Psoas muscle (tissue), 8 donors: ENCODE results near the gene ADARB1. TPM values are rescaled to one million over a fixed set of nuclear protein-coding genes. Genes with fewer than 3 reads are reported as not detected.

Source experiments
- ATAC-seq, 4 donors: fragments of 200-7000 bp; cut with Tn5 transposase; one replicate each; pipeline ENCODE4 v1.9.1; 2020; ENCODE audit warnings: moderate library complexity in 3 of 4, mild to moderate bottlenecking in 2 of 4
- DNase-seq, 2 donors: peaks; one replicate each; pipeline ENCODE4 v3.0.0-alpha.2; 2020
- H3K27ac ChIP-seq: fragments of 200-600 bp; one replicate; pipeline ENCODE4 v1.8.0; 2022
- H3K27me3 ChIP-seq, 3 donors: fragments of 200-600 bp in 1 of 3; one replicate each; pipeline versions ENCODE4 v1.6.1 to v1.8.0; 2013 to 2022; ENCODE audit warnings: low read length in 2 of 3, mild to moderate bottlenecking in 2 of 3, moderate library complexity in 1 of 3; ENCODE audit not compliant: insufficient read depth in 3 of 3
- H3K36me3 ChIP-seq, 2 donors: fragments of 200-600 bp in 1 of 2; one replicate each; pipeline versions ENCODE4 v1.6.1 to v1.8.0; 2013 to 2022; ENCODE audit warnings: low read depth in 1 of 2, mild to moderate bottlenecking in 1 of 2, moderate library complexity in 1 of 2; ENCODE audit not compliant: insufficient read depth in 1 of 2
- H3K4me1 ChIP-seq: fragments of 200-600 bp; one replicate; pipeline ENCODE4 v1.8.0; 2022
- H3K4me3 ChIP-seq: fragments of 200-600 bp; one replicate; pipeline ENCODE4 v1.8.0; 2022; ENCODE audit warnings: mild to moderate bottlenecking
- H3K9me3 ChIP-seq: fragments of 200-600 bp; one replicate; pipeline ENCODE4 v1.8.0; 2022
- CTCF ChIP-seq: fragments of 200-600 bp; IDR thresholded peaks from one replicate; pipeline ENCODE4 v1.8.0; 2022; ENCODE audit warnings: antibody characterized with exemption
- WGBS, 3 donors: extraction: QIAGEN DNeasy Blood & Tissue Kit; methylation state at CpG; one replicate each; pipeline versions ENCODE4 v1.1.6 to v1.1.7; 2013; 5-methylcytosine and 5-hydroxymethylcytosine counted together
- intact Hi-C, 2 donors: fragments of 100-400 bp; cut with DNase I; formaldehyde crosslinking; loops; one replicate each; pipeline versions ENCODE4 v1.11.0 to v1.14.2; 2022
- polyA plus RNA-seq, 3 donors: library from polyadenylated mRNA; stranded (reverse); fragments of 200-250 nt; gene quantifications; one replicate each; pipeline ENCODE4 v1.2.3, GENCODE V29; 2013
- total RNA-seq, 4 donors: library from RNA; stranded (reverse); fragmentation: NEBNext Ultra II Directional in 2 of 4; extraction: Animal tissue kit (Norgen Biotek cat#: 25700) in 2 of 4; gene quantifications; one replicate each; pipeline versions ENCODE4 v1.2.1 to v1.2.4, GENCODE V29; 2021 to 2023
- donor health status: healthy with polysubstance abuse.
- donor health status: DM: no; HTN: no; CAD: no; lungs with moderate emphysema.
- donor health status: Bipolar disorder and iron deficiency.
- donor health status: healthy.
- donor health status: DM: yes; HTN: yes; CAD: no.
- donor health status: DM: no; HTN: no; CAD: no.
- donor health status: DM: no; HTN: no; CAD: no.
- donor health status: DM: yes; HTN: yes; CAD: no.

The ADARB1 gene
- total and polyA plus RNA-seq, 7 donors = 3.8 to 22.7 (median 6.9) TPM

- Histone ChIP-seq H3K27me3 (no peaks in the 10 kb centered on the region), H3K4me3 (no peak overlapping the region), H3K9me3 (no peaks in the 10 kb centered on the region), H3K4me1 (no peaks in the 10 kb centered on the region), H3K36me3 (peaks cover 0 to 72% of the 10 kb centered on the region in 2 donors), H3K27ac (no peak overlapping the region)
- no peak for TF ChIP-seq CTCF
- WGBS, 3 donors = 95 to 96% (median 96%) methylated on average over 36 of the region's 36 CpGs
- ATAC-seq = no peak
- intact Hi-C loops = loop anchor here in 1 of 2 donors (5.0 kb wide), 1 partner anchor 1229 kb away; no protein-coding TSS in a partner anchor
- DNase-seq = peak in 1 of 2 donors; percentile 48
These were observed 191.5 kb downstream of the ADARB1 start for GRCh38 chr21:45265721-45266517.

- peaks cover 0 to 80% of the 10 kb centered on the region in 2 donors for H3K36me3 ChIP-seq
- intact Hi-C loops = loop anchor here in 1 of 2 donors (5.0 kb wide), 1 partner anchor 1229 kb away; no protein-coding TSS in a partner anchor
- H3K27me3 ChIP-seq = no peaks in the 10 kb centered on the region
- 90 to 92% (median 91%) methylated on average over 41 of the region's 41 CpGs for WGBS, 3 donors
- TF ChIP-seq CTCF = no peak
- H3K9me3 ChIP-seq = no peaks in the 10 kb centered on the region
- H3K27ac ChIP-seq = no peak overlapping the region
- no peak for DNase-seq
- no peak overlapping the region for H3K4me3 ChIP-seq
- no peak for ATAC-seq
- no peaks in the 10 kb centered on the region for H3K4me1 ChIP-seq
These were observed 192.4 kb downstream of the ADARB1 start for GRCh38 chr21:45266518-45267389.

GRCh38 chr21:45267390-45267760, 193.0 kb downstream of the ADARB1 start:
- intact Hi-C loops = loop anchor here in 1 of 2 donors (5.0 kb wide), 1 partner anchor 1230 kb away; no protein-coding TSS in a partner anchor
- no peak for ATAC-seq
- 93 to 95% (median 93%) methylated on average over 16 of the region's 16 CpGs for WGBS, 3 donors

GRCh38 chr21:45269861-45270260, 195.5 kb downstream of the ADARB1 start:
- Histone ChIP-seq H3K27ac (no peak overlapping the region), H3K9me3 (no peaks in the 10 kb centered on the region), H3K4me1 (no peaks in the 10 kb centered on the region), H3K36me3 (peaks cover 0 to 81% of the 10 kb centered on the region in 2 donors), H3K4me3 (no peak overlapping the region), H3K27me3 (no peaks in the 10 kb centered on the region)
- intact Hi-C loops = loop anchor here in 1 of 2 donors (5.0 kb wide), 1 partner anchor 1233 kb away; no protein-coding TSS in a partner anchor
- 94 to 98% (median 97%) methylated on average over 13 of the region's 13 CpGs for WGBS, 3 donors
- no peak for ATAC-seq
- no peak for DNase-seq
- no peak for TF ChIP-seq CTCF

More at GRCh38 chr21:45267390-45267760, 193.0 kb downstream of the ADARB1 start:
- Histone ChIP-seq H3K4me3 (no peak overlapping the region), H3K36me3 (peaks cover 0 to 81% of the 10 kb centered on the region in 2 donors), H3K27ac (no peak overlapping the region), H3K9me3 (no peaks in the 10 kb centered on the region), H3K27me3 (no peaks in the 10 kb centered on the region), H3K4me1 (no peaks in the 10 kb centered on the region)
- peak in 1 of 2 donors; percentile 17 for DNase-seq
- TF ChIP-seq CTCF = no peak
